Fibroblast of lung (primary cell): ENCODE measurements around the gene TMEM178B. TPM values are rescaled to one million over a fixed set of nuclear protein-coding genes. Genes with fewer than 3 reads are reported as not detected.

Experiments used
- DNase-seq, 2 donors: peaks; one replicate each; pipeline versions ENCODE4 v3.0.0 to v3.0.0-alpha.2; 2010; ENCODE audit warnings: low read depth in 2 of 2
- H2AFZ ChIP-seq: 2 replicates; pipeline ENCODE4 v1.5.1; 2012; ENCODE audit warnings: low read length, control low read depth, inconsistent platforms
- H3K27ac ChIP-seq: 2 replicates; pipeline ENCODE4 v1.5.1; 2011; ENCODE audit warnings: low read length, control low read depth; ENCODE audit not compliant: insufficient read depth
- H3K27me3 ChIP-seq: 2 replicates; pipeline ENCODE4 v1.5.1; 2011; ENCODE audit warnings: mild to moderate bottlenecking, low read length; ENCODE audit not compliant: control insufficient read depth, insufficient read depth
- H3K36me3 ChIP-seq: 2 replicates; pipeline ENCODE4 v1.5.1; 2011; ENCODE audit warnings: low read length; ENCODE audit not compliant: control insufficient read depth, insufficient read depth
- H3K4me1 ChIP-seq: 2 replicates; pipeline ENCODE4 v1.5.1; 2011; ENCODE audit warnings: low read length; ENCODE audit not compliant: control insufficient read depth, insufficient read depth; ENCODE audit errors: extremely low read depth
- H3K4me2 ChIP-seq: 2 replicates; pipeline ENCODE4 v1.5.1; 2011; ENCODE audit warnings: low read length, control low read depth; ENCODE audit not compliant: insufficient read depth; ENCODE audit errors: extremely low read depth
- H3K4me3 ChIP-seq, 4 experiments: fragments of 200-600 bp in 1 of 4; sonication (generic) in 1 of 4; replicated peaks in 1 of 4; 2 replicates each; pipeline ENCODE4 v1.5.1; 2011 to 2016; ENCODE audit warnings: low read length in 4 of 4, low read depth in 3 of 4, mild to moderate bottlenecking in 3 of 4, control low read depth in 2 of 4, inconsistent platforms in 1 of 4, mixed read lengths in 1 of 4; ENCODE audit not compliant: insufficient read depth in 1 of 4; ENCODE audit errors: control extremely low read depth in 1 of 4
- H3K79me2 ChIP-seq: 2 replicates; pipeline ENCODE4 v1.5.1; 2012; ENCODE audit warnings: mild to moderate bottlenecking, low read length, inconsistent platforms; ENCODE audit not compliant: control insufficient read depth, insufficient read depth
- H3K9ac ChIP-seq: 2 replicates; pipeline ENCODE4 v1.5.1; 2011; ENCODE audit warnings: mild to moderate bottlenecking, low read length, control low read depth; ENCODE audit not compliant: insufficient read depth
- H3K9me3 ChIP-seq: 2 replicates; pipeline ENCODE4 v1.5.1; 2012; ENCODE audit warnings: low read depth, low read length; ENCODE audit not compliant: control insufficient read depth, insufficient read depth
- H4K20me1 ChIP-seq: 2 replicates; pipeline ENCODE4 v1.5.1; 2011; ENCODE audit warnings: low read length; ENCODE audit not compliant: control insufficient read depth, insufficient read depth; ENCODE audit errors: extremely low read depth
- CTCF ChIP-seq, 2 donors: IDR thresholded peaks in 1 of 2; conservative IDR thresholded peaks in 1 of 2; 1 replicate in 1 of 2; 2 replicates in 1 of 2; pipeline ENCODE4 v1.5.1; 2011 to 2012; ENCODE audit warnings: low read length in 2 of 2, control low read depth in 1 of 2, inconsistent platforms in 1 of 2, low read depth in 1 of 2, mild to moderate bottlenecking in 1 of 2
- EZH2 ChIP-seq: IDR thresholded peaks from 2 replicates; pipeline ENCODE4 v1.5.1; 2012; ENCODE audit warnings: low read length, control low read depth, mild to moderate bottlenecking; ENCODE audit errors: missing control alignments
- polyA plus RNA-seq, 2 donors: library from polyadenylated mRNA; depleted of rRNA in 1 of 2; stranded (reverse) in 1 of 2; unstranded in 1 of 2; fragments of >200 nt; gene quantifications; 2 replicates each; pipeline ENCODE4 v1.2.1, GENCODE V29; 2011 to 2012; ENCODE audit warnings: missing spikeins in 1 of 2
- total RNA-seq: library from RNA; depleted of rRNA; stranded (reverse); fragments of >200 nt; gene quantifications from 2 replicates; pipeline ENCODE4 v1.2.1, GENCODE V29; 2014

Gene TMEM178B
- total and polyA plus RNA-seq, 2 donors (not counting 1 experiment from before 2014, with no cell fraction given), result under 0.01 to 0.14 TPM

GRCh38 chr7:141349338-141349737 is 275.5 kb downstream of the TMEM178B start:
- Histone ChIP-seq H3K4me1 (no peaks in the 10 kb centered on the region), H3K27me3 (no peaks in the 10 kb centered on the region), H3K9ac (no peak overlapping the region), H4K20me1 (no peaks in the 10 kb centered on the region), H3K79me2 (no peaks in the 10 kb centered on the region), H3K4me2 (no peak overlapping the region), H3K27ac (no peak overlapping the region), H3K4me3 (no peak overlapping the region), H3K36me3 (no peaks in the 10 kb centered on the region), H2AFZ (no peak overlapping the region), H3K9me3 (no peaks in the 10 kb centered on the region)
- DNase-seq, result no peak
- TF ChIP-seq EZH2 (no peak), CTCF (conservative IDR thresholded peaks at IDR 0.05 in 1 of 2, IDR thresholded peaks at IDR 0.05 in 1 of 2; ENCODE audit: low read depth in 1 of 2, low read length in 2 of 2) (no peak)

DNA sequence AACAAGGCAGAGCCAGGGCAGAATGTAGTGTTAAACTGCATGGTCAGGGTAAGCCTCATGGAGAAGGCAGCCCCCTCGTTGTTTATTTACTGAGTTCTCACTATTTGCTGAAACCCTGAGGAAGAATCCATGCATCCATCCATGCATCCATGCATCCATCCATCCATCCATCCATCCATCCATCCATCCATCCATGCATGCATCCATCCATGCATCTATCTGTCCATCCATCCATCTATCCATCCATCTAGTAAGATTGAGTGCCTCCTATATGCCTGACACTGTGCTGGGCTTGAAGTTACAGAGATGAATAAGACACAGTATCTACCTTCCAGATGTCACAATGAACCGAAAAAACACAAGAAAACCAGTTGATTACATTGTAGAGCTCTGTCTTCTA is 275.9 kb downstream of the TMEM178B start:
- H3K27ac ChIP-seq, result no peak overlapping the region
- H3K4me2 ChIP-seq, result no peak overlapping the region
- H3K36me3 ChIP-seq, result no peaks in the 10 kb centered on the region
- TF ChIP-seq EZH2, result no peak
- TF ChIP-seq CTCF (conservative IDR thresholded peaks at IDR 0.05 in 1 of 2, IDR thresholded peaks at IDR 0.05 in 1 of 2; ENCODE audit: low read depth in 1 of 2, low read length in 2 of 2), result no peak
- no peaks in the 10 kb centered on the region for H3K27me3 ChIP-seq
- H3K4me3 ChIP-seq, result no peak overlapping the region
- DNase-seq, result no peak
- H4K20me1 ChIP-seq, result no peaks in the 10 kb centered on the region
- H2AFZ ChIP-seq, result no peak overlapping the region
- no peaks in the 10 kb centered on the region for H3K79me2 ChIP-seq
- no peaks in the 10 kb centered on the region for H3K9me3 ChIP-seq
- no peak overlapping the region for H3K9ac ChIP-seq
- H3K4me1 ChIP-seq, result no peaks in the 10 kb centered on the region

- no peak overlapping the region for H3K9ac ChIP-seq
- TF ChIP-seq CTCF (conservative IDR thresholded peaks at IDR 0.05 in 1 of 2, IDR thresholded peaks at IDR 0.05 in 1 of 2; ENCODE audit: low read depth in 1 of 2, low read length in 2 of 2), result no peak
- H3K4me3 ChIP-seq, result no peak overlapping the region
- no peaks in the 10 kb centered on the region for H3K27me3 ChIP-seq
- no peaks in the 10 kb centered on the region for H3K79me2 ChIP-seq
- no peaks in the 10 kb centered on the region for H3K36me3 ChIP-seq
- H3K9me3 ChIP-seq, result no peaks in the 10 kb centered on the region
- H3K27ac ChIP-seq, result no peak overlapping the region
- no peak overlapping the region for H2AFZ ChIP-seq
- no peaks in the 10 kb centered on the region for H3K4me1 ChIP-seq
- H3K4me2 ChIP-seq, result no peak overlapping the region
- no peaks in the 10 kb centered on the region for H4K20me1 ChIP-seq
- no peak for DNase-seq
Measured at GRCh38 chr7:141351175-141351574, 277.3 kb downstream of the TMEM178B start.
